ENCODE measurements around the gene GNB1L. TPM values are rescaled to one million over a fixed set of nuclear protein-coding genes. Genes with fewer than 3 reads are reported as not detected.

The GNB1L gene
- polyA plus RNA-seq, 3 donors: 3.4 to 6.0 (median 4.8) TPM

GRCh38 chr22:19875061-19875530 lies 20.4 kb upstream of the GNB1L start:
- Histone ChIP-seq H3K9ac (ENCODE audit: insufficient read depth, low read length, poor library complexity, severe bottlenecking) (no peak overlapping the region), H4K20me1 (ENCODE audit: insufficient read depth, low read length) (no peaks in the 10 kb centered on the region), H3K79me2 (ENCODE audit: insufficient read depth, low read length) (no peaks in the 10 kb centered on the region), H3K9me3 (replicated peaks in 1 of 2; ENCODE audit: control insufficient read depth in 1 of 2, insufficient read depth in 1 of 2, low read length in 2 of 2) (no peaks in the 10 kb centered on the region), H3K36me3 (replicated peaks in 1 of 2; ENCODE audit: control insufficient read depth in 1 of 2, insufficient read depth in 2 of 2, low read length in 2 of 2) (peaks cover 24 to 54% of the 10 kb centered on the region in 2 donors), H2AFZ (ENCODE audit: insufficient read depth, low read depth, low read length, poor library complexity, severe bottlenecking) (no peak overlapping the region), H3K4me1 (ENCODE audit: control insufficient read depth in 1 of 2, insufficient read depth in 2 of 2, low read length in 2 of 2) (no peaks in the 10 kb centered on the region), H3K27me3 (ENCODE audit: control insufficient read depth in 2 of 2, insufficient read depth in 2 of 2, low read length in 2 of 2) (no peaks in the 10 kb centered on the region), H3K4me2 (replicated peaks; ENCODE audit: extremely low read depth, low read length, poor library complexity, severe bottlenecking) (no peak overlapping the region), H3K4me3 (replicated peaks in 1 of 3; ENCODE audit: low read depth in 2 of 3, low read length in 3 of 3) (no peak overlapping the region), H3K27ac (ENCODE audit: low read depth in 1 of 2, low read length in 2 of 2) (no peak overlapping the region)
- peaks cover 7 to 43% of the 10 kb centered on the region in 2 donors for H3K36me3 Mint-ChIP-seq
- intact Hi-C loops (cut with micrococcal nuclease): no loop called here
- no peaks in the 10 kb centered on the region for H3K4me1 Mint-ChIP-seq
- 96% methylated on average over 10 of the region's 12 CpGs for WGBS (ENCODE audit: insufficient coverage)
- H3K4me3 Mint-ChIP-seq: no peak overlapping the region
- no peak for DNase-seq
- no peaks in the 10 kb centered on the region for H3K9me3 Mint-ChIP-seq
- no peak overlapping the region for H3K27ac Mint-ChIP-seq
- no peaks in the 10 kb centered on the region for H3K27me3 Mint-ChIP-seq (ENCODE audit: low read depth in 3 of 3)
- no peak for TF ChIP-seq CTCF (IDR thresholded peaks at IDR 0.05)

GRCh38 chr22:19874307-19875060 lies 19.8 kb upstream of the GNB1L start:
- H2AFZ ChIP-seq (ENCODE audit: insufficient read depth, low read depth, low read length, poor library complexity, severe bottlenecking): no peak overlapping the region
- no peak for DNase-seq
- no peaks in the 10 kb centered on the region for H3K9me3 ChIP-seq (replicated peaks in 1 of 2; ENCODE audit: control insufficient read depth in 1 of 2, insufficient read depth in 1 of 2, low read length in 2 of 2)
- Mint-ChIP-seq H3K4me1 (no peaks in the 10 kb centered on the region), H3K4me3 (no peak overlapping the region), H3K27ac (peak overlapping the region in 1 of 7 donors; percentile 19), H3K36me3 (peaks cover 5 to 37% of the 10 kb centered on the region in 2 donors), H3K27me3 (ENCODE audit: low read depth in 3 of 3) (no peaks in the 10 kb centered on the region), H3K9me3 (no peaks in the 10 kb centered on the region)
- no peak overlapping the region for H3K9ac ChIP-seq (ENCODE audit: insufficient read depth, low read length, poor library complexity, severe bottlenecking)
- H4K20me1 ChIP-seq (ENCODE audit: insufficient read depth, low read length): no peaks in the 10 kb centered on the region
- WGBS (ENCODE audit: insufficient coverage): 93% methylated on average over 26 of the region's 27 CpGs
- H3K79me2 ChIP-seq (ENCODE audit: insufficient read depth, low read length): no peaks in the 10 kb centered on the region
- no peak overlapping the region for H3K4me2 ChIP-seq (replicated peaks; ENCODE audit: extremely low read depth, low read length, poor library complexity, severe bottlenecking)
- TF ChIP-seq CTCF (IDR thresholded peaks at IDR 0.05): no peak
- H3K4me3 ChIP-seq (replicated peaks in 1 of 3; ENCODE audit: low read depth in 2 of 3, low read length in 3 of 3): no peak overlapping the region
- H3K4me1 ChIP-seq (ENCODE audit: control insufficient read depth in 1 of 2, insufficient read depth in 2 of 2, low read length in 2 of 2): no peaks in the 10 kb centered on the region
- intact Hi-C loops (cut with micrococcal nuclease): no loop called here
- H3K27ac ChIP-seq (ENCODE audit: low read depth in 1 of 2, low read length in 2 of 2): no peak overlapping the region
- no peaks in the 10 kb centered on the region for H3K27me3 ChIP-seq (ENCODE audit: control insufficient read depth in 2 of 2, insufficient read depth in 2 of 2, low read length in 2 of 2)
- peaks cover 21 to 49% of the 10 kb centered on the region in 2 donors for H3K36me3 ChIP-seq (replicated peaks in 1 of 2; ENCODE audit: control insufficient read depth in 1 of 2, insufficient read depth in 2 of 2, low read length in 2 of 2)
